Measurements from ENCODE around the gene CDHR2.

DNA sequence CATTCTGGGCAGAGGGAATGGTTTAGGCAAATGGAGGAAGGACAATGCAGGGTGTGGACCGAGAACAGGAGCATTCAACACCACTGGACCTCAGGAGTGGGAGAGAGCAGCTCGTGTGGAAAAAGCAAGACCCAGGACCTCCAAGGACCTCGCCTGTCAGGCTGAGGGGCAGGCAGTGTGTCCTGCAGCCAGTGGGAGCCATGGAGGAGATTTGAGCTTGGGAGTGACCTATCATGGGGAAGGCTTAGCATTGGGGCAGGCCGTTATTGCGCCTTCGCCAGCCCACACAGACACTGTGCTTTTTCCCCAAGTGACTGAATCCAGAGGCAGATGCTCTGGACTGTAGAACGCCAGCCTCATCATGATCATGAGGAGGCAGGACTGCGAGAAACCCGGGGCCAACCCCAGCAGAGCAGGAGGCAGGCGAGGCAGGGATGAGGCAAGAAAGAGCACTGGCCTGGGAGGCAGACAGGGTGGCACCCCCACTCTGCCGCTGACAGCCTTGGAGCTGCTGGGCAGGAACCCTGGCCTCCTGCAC, 3.3 kb downstream of the CDHR2 start:
- no peak for TF ChIP-seq CTCF (IDR thresholded peaks at IDR 0.05)
- TF ChIP-seq POLR2A (IDR thresholded peaks at IDR 0.05): no peak

All from lower leg skin (tissue), 3 donors.